ENCODE results near the gene SRRM4. TPM values are rescaled to one million over a fixed set of nuclear protein-coding genes. Genes with fewer than 3 reads are reported as not detected.
A peak's percentile ranks its signal among the peaks of the same experiment; 100 is the strongest.

SRRM4 gene
- total and polyA plus RNA-seq, 8 donors: 0.05 to 2.6 (median 0.22) TPM; not detected in 2

- H3K27me3 ChIP-seq: peaks cover 0 to 19% (median 10%) of the 10 kb centered on the region in 3 donors
- TF ChIP-seq POLR2AphosphoS5 (IDR thresholded peaks at IDR 0.05) (no peak), POLR2A (IDR thresholded peaks at IDR 0.05) (no peak), CTCF (IDR thresholded peaks at IDR 0.05) (no peak), EP300 (IDR thresholded peaks at IDR 0.05) (no peak)
- H3K4me1 ChIP-seq: peaks cover 0 to 5% (median 0%) of the 10 kb centered on the region in 4 donors
- H3K9me3 ChIP-seq: peaks cover 0 to 8% (median 3%) of the 10 kb centered on the region in 4 donors
- 64 to 79% (median 74%) methylated on average over 7 of the region's 7 CpGs for WGBS, 5 donors
- intact Hi-C loops (cut with DNase I; ENCODE audit: low total_unique reads): no loop called here
- H3K27ac ChIP-seq: peak overlapping the region in 1 of 5 donors; percentile 36
- no peak overlapping the region for H3K4me3 ChIP-seq
- DNase-seq: no peak
- no peaks in the 10 kb centered on the region for H3K36me3 ChIP-seq
Observed at GRCh38 chr12:119158402-119158801, 177.1 kb downstream of the SRRM4 start.

- no peak for DNase-seq
- no peaks in the 10 kb centered on the region for H3K36me3 ChIP-seq
- 67 to 81% (median 77%) methylated on average over 2 of the region's 2 CpGs for WGBS, 5 donors
- intact Hi-C loops (cut with DNase I; ENCODE audit: low total_unique reads): no loop called here
- no peaks in the 10 kb centered on the region for H3K4me1 ChIP-seq
- H3K9me3 ChIP-seq: no peaks in the 10 kb centered on the region
- no peak for TF ChIP-seq CTCF (IDR thresholded peaks at IDR 0.05)
- no peak for TF ChIP-seq POLR2AphosphoS5 (IDR thresholded peaks at IDR 0.05)
- H3K27me3 ChIP-seq: peaks cover 0 to 12% (median 0%) of the 10 kb centered on the region in 3 donors
- H3K4me3 ChIP-seq: no peak overlapping the region
- H3K27ac ChIP-seq: no peak overlapping the region
Observed at GRCh38 chr12:119159844-119160243, 178.5 kb downstream of the SRRM4 start.

- H3K27ac ChIP-seq: no peak overlapping the region
- H3K27me3 ChIP-seq: peaks cover 0 to 7% (median 0%) of the 10 kb centered on the region in 3 donors
- no peaks in the 10 kb centered on the region for H3K9me3 ChIP-seq
- TF ChIP-seq CTCF (IDR thresholded peaks at IDR 0.05) (no peak), EP300 (IDR thresholded peaks at IDR 0.05) (no peak), POLR2A (IDR thresholded peaks at IDR 0.05) (no peak), POLR2AphosphoS5 (IDR thresholded peaks at IDR 0.05) (no peak)
- no peaks in the 10 kb centered on the region for H3K36me3 ChIP-seq
- intact Hi-C loops (cut with DNase I; ENCODE audit: low total_unique reads): no loop called here
- H3K4me1 ChIP-seq: no peaks in the 10 kb centered on the region
- WGBS, 5 donors: 50 to 80% (median 72%) methylated on average over 3 of the region's 3 CpGs
- no peak for DNase-seq
- H3K4me3 ChIP-seq: no peak overlapping the region
Observed at GRCh38 chr12:119167902-119168301, 186.6 kb downstream of the SRRM4 start.

- Histone ChIP-seq H3K4me3 (no peak overlapping the region), H3K9me3 (no peaks in the 10 kb centered on the region), H3K36me3 (no peaks in the 10 kb centered on the region), H3K27me3 (no peaks in the 10 kb centered on the region), H3K27ac (no peak overlapping the region), H3K4me1 (no peaks in the 10 kb centered on the region)
- intact Hi-C loops (cut with DNase I; ENCODE audit: low total_unique reads): no loop called here
- 76 to 85% (median 82%) methylated on average over 3 of the region's 3 CpGs for WGBS, 5 donors
- DNase-seq: no peak
- TF ChIP-seq POLR2A (IDR thresholded peaks at IDR 0.05): no peak
Observed at GRCh38 chr12:119168721-119169120, 187.4 kb downstream of the SRRM4 start.

- Histone ChIP-seq H3K4me3 (no peak overlapping the region), H3K27me3 (no peaks in the 10 kb centered on the region), H3K4me1 (no peaks in the 10 kb centered on the region), H3K9me3 (no peaks in the 10 kb centered on the region), H3K36me3 (no peaks in the 10 kb centered on the region), H3K27ac (no peak overlapping the region)
- DNase-seq: peak in 1 of 2 donors; percentile 51
- 18 to 45% (median 37%) methylated on average over 2 of the region's 2 CpGs for WGBS, 5 donors
- no peak for TF ChIP-seq POLR2A (IDR thresholded peaks at IDR 0.05)
- no peak for TF ChIP-seq EP300 (IDR thresholded peaks at IDR 0.05)
- no peak for TF ChIP-seq CTCF (IDR thresholded peaks at IDR 0.05)
- no peak for TF ChIP-seq POLR2AphosphoS5 (IDR thresholded peaks at IDR 0.05)
- intact Hi-C loops (cut with DNase I; ENCODE audit: low total_unique reads): no loop called here
Observed at GRCh38 chr12:119169150-119169549, 187.8 kb downstream of the SRRM4 start.
